Measurements from ENCODE around the gene EML2. TPM values are rescaled to one million over a fixed set of nuclear protein-coding genes. Genes with fewer than 3 reads are reported as not detected.
A peak's percentile ranks its signal among the peaks of the same experiment; 100 is the strongest.

The EML2 gene
- total and polyA plus RNA-seq, 2 donors from 2014 or later = 36.6 to 93.8 TPM

GRCh38 chr19:45585158-45585577 is 54.0 kb downstream of the EML2 start:
- Histone ChIP-seq H3K36me3 (ENCODE audit: control insufficient read depth in 2 of 3, insufficient read depth in 3 of 3, low read length in 3 of 3) (no peaks in the 10 kb centered on the region), H3K27me3 (ENCODE audit: control insufficient read depth, insufficient read depth, low read length) (no peaks in the 10 kb centered on the region), H3K9ac (ENCODE audit: low read length in 3 of 3) (peak overlapping the region in 2 of 3 donors; percentile 58 to 73), H3K4me3 (ENCODE audit: low read length in 3 of 3) (peak overlapping the region; percentile 54 to 99 (median 84)), H3K4me1 (ENCODE audit: control insufficient read depth in 2 of 3, insufficient read depth in 2 of 3, low read depth in 1 of 3, low read length in 3 of 3) (peaks cover 0 to 10% (median 4%) of the 10 kb centered on the region in 3 donors), H3K27ac (ENCODE audit: low read depth in 2 of 2, low read length in 2 of 2) (peak overlapping the region; percentile 99 to 100), H3K9me3 (ENCODE audit: control insufficient read depth in 2 of 3, insufficient read depth in 1 of 3, low read length in 3 of 3) (no peaks in the 10 kb centered on the region)
- DNase-seq (no peak), FAIRE-seq (no peak)
- no peak for TF ChIP-seq CTCF (IDR thresholded peaks at IDR 0.05; ENCODE audit: borderline replicate concordance, extremely low read depth, insufficient read depth)
- intact Hi-C loops (cut with DNase I) = no loop called here

DNA sequence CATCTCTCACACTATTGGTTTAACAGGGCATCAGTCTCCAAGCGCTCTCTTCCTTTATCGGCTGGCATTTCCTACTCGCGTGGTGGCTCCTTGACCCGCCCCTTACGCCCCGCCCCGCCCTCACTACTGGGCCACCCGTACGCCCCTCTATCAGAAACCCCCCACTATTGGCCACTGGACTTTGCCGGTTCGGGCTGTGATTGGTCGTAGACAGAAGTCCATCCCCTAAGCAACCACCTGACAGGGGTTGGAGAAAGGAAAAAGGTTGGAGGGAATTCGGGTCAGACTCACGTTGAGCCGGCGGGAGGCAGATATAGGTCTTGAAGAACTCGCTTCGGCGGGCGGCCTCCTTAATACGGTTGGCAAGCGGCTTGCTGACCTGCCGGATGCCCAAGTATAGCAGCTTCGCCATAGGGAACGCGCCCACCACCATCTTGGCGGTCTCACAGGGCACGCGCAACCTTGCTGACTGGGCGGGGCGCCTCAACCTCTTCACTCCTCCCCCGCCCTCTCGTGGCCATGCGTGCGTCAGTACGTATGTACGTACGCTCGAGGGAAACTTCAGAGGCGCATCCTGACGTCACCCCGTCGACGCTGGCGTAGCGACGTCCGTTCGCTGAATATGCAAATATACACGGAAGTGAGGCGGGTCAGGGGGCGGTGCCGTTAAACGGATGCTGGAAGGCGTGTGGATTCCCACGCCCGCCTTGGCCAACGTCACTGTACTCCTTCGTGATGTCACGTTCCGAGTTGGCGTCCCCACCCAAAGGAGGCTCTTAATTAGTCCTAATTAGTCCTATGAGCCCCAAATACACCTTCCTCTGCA is 54.7 kb downstream of the EML2 start, which contains the start of gene OPA3:
OPA3 (minus strand) TSS at position 471 of the 826 bp plus-strand sequence; CDS start at position 433, 38 bp downstream.
- no peaks in the 10 kb centered on the region for H3K36me3 ChIP-seq (ENCODE audit: control insufficient read depth in 2 of 3, insufficient read depth in 3 of 3, low read length in 3 of 3)
- peak within 1 kb of the TSS; percentile 96 to 99 (median 98) for H3K4me3 ChIP-seq (ENCODE audit: low read length in 3 of 3)
- TF ChIP-seq CTCF (IDR thresholded peaks at IDR 0.05; ENCODE audit: borderline replicate concordance, extremely low read depth, insufficient read depth) = no peak
- peak; percentile 99 to 100 (median 100) for DNase-seq
- peak within 1 kb of the TSS; percentile 87 to 99 (median 97) for H3K9ac ChIP-seq (ENCODE audit: low read length in 3 of 3)
- H3K27me3 ChIP-seq (ENCODE audit: control insufficient read depth, insufficient read depth, low read length) = no peaks in the 10 kb centered on the region
- H3K27ac ChIP-seq (ENCODE audit: low read depth in 2 of 2, low read length in 2 of 2) = peak within 1 kb of the TSS; percentile 99 to 100
- peak; percentile 96 for FAIRE-seq
- peaks cover 0 to 10% (median 4%) of the 10 kb centered on the region in 3 donors for H3K4me1 ChIP-seq (ENCODE audit: control insufficient read depth in 2 of 3, insufficient read depth in 2 of 3, low read depth in 1 of 3, low read length in 3 of 3)
- H3K9me3 ChIP-seq (ENCODE audit: control insufficient read depth in 2 of 3, insufficient read depth in 1 of 3, low read length in 3 of 3) = no peaks in the 10 kb centered on the region
- intact Hi-C loops (cut with DNase I) = no loop called here

GRCh38 chr19:45581576-45581975 is 57.6 kb downstream of the EML2 start:
- H3K27ac ChIP-seq (ENCODE audit: low read depth in 2 of 2, low read length in 2 of 2) = no peak overlapping the region
- no peaks in the 10 kb centered on the region for H3K9me3 ChIP-seq (ENCODE audit: control insufficient read depth in 2 of 3, insufficient read depth in 1 of 3, low read length in 3 of 3)
- no peaks in the 10 kb centered on the region for H3K27me3 ChIP-seq (ENCODE audit: control insufficient read depth, insufficient read depth, low read length)
- no peak for TF ChIP-seq CTCF (IDR thresholded peaks at IDR 0.05; ENCODE audit: borderline replicate concordance, extremely low read depth, insufficient read depth)
- no peaks in the 10 kb centered on the region for H3K36me3 ChIP-seq (ENCODE audit: control insufficient read depth in 2 of 3, insufficient read depth in 3 of 3, low read length in 3 of 3)
- intact Hi-C loops (cut with DNase I) = no loop called here
- FAIRE-seq (no peak), DNase-seq (no peak)
- peaks cover 4 to 25% (median 22%) of the 10 kb centered on the region in 3 donors for H3K4me1 ChIP-seq (ENCODE audit: control insufficient read depth in 2 of 3, insufficient read depth in 2 of 3, low read depth in 1 of 3, low read length in 3 of 3)
- H3K4me3 ChIP-seq (ENCODE audit: low read length in 3 of 3) = no peak overlapping the region
- no peak overlapping the region for H3K9ac ChIP-seq (ENCODE audit: low read length in 3 of 3)
